H1 (cell line): ENCODE results near the gene SRPX2.

Experiments used
- CHD2 ChIP-seq: IDR thresholded peaks from 2 replicates; pipeline ENCODE4 v1.6.1; 2012; ENCODE audit warnings: low read length, improper control_type of control experiment
- EP300 ChIP-seq, 2 experiments: IDR thresholded peaks; 1 replicate in 1 of 2; 2 replicates in 1 of 2; pipeline ENCODE4 v1.6.1; 2011 to 2012; ENCODE audit warnings: low read depth in 2 of 2, low read length in 2 of 2, mild to moderate bottlenecking in 2 of 2, borderline replicate concordance in 1 of 2, inconsistent platforms in 1 of 2, moderate library complexity in 1 of 2
- EZH2 ChIP-seq: fragments of 200-600 bp; sonication (generic); IDR thresholded peaks from 2 replicates; pipeline ENCODE4 v1.7.1; 2012; ENCODE audit warnings: low read depth, mild to moderate bottlenecking, moderate library complexity, low read length, inconsistent platforms; ENCODE audit not compliant: severe bottlenecking
- KDM1A ChIP-seq: fragments of 200-600, 300-600 bp; sonication (generic); IDR thresholded peaks from 2 replicates; pipeline ENCODE4 v1.7.1; 2016; ENCODE audit warnings: mild to moderate bottlenecking, low read length, borderline replicate concordance
- POLR2A ChIP-seq, 2 experiments: IDR thresholded peaks; 1 replicate in 1 of 2; 2 replicates in 1 of 2; pipeline ENCODE4 v1.6.1; 2011; ENCODE audit warnings: low read depth in 2 of 2, low read length in 2 of 2, mild to moderate bottlenecking in 2 of 2; ENCODE audit errors: control extremely low read depth in 1 of 2
- POLR2AphosphoS5 ChIP-seq: IDR thresholded peaks from 2 replicates; pipeline ENCODE4 v1.6.1; 2011; ENCODE audit warnings: low read depth, low read length
- SIN3A ChIP-seq, 2 experiments: IDR thresholded peaks in 1 of 2; conservative IDR thresholded peaks in 1 of 2; 2 replicates each; pipeline ENCODE4 v1.6.1; 2011 to 2012; ENCODE audit warnings: low read length in 2 of 2, improper control_type of control experiment in 1 of 2, low read depth in 1 of 2, mild to moderate bottlenecking in 1 of 2
- SIX5 ChIP-seq: IDR thresholded peaks from 2 replicates; pipeline ENCODE4 v1.6.1; 2011; ENCODE audit warnings: mild to moderate bottlenecking, low read depth, low read length
- SP2 ChIP-seq: IDR thresholded peaks from 2 replicates; pipeline ENCODE4 v1.6.1; 2012; ENCODE audit warnings: mild to moderate bottlenecking, low read length, inconsistent platforms
- TBP ChIP-seq: IDR thresholded peaks from 2 replicates; pipeline ENCODE4 v1.6.1; 2011; ENCODE audit warnings: low read depth, low read length, improper control_type of control experiment
- ZNF274 ChIP-seq: IDR thresholded peaks from 2 replicates; pipeline ENCODE4 v1.7.0; 2012; ENCODE audit warnings: low read length, borderline replicate concordance; ENCODE audit errors: extremely low read depth
- TF ChIP-seq, protein P1 (sequence below), 3 experiments: IDR thresholded peaks; 1 replicate in 2 of 3; 2 replicates in 1 of 3; pipeline versions ENCODE4 v1.5.1 to v1.6.1; 2011; ENCODE audit warnings: low read length in 3 of 3, mild to moderate bottlenecking in 3 of 3, inconsistent platforms in 2 of 3, low read depth in 1 of 3, moderate library complexity in 1 of 3; ENCODE audit not compliant: insufficient read depth in 1 of 3; ENCODE audit errors: control extremely low read depth in 1 of 3
- TF ChIP-seq, protein P2 (sequence below): IDR thresholded peaks from 2 replicates; pipeline ENCODE4 v1.6.1; 2011; ENCODE audit warnings: low read length, improper control_type of control experiment

DNA sequence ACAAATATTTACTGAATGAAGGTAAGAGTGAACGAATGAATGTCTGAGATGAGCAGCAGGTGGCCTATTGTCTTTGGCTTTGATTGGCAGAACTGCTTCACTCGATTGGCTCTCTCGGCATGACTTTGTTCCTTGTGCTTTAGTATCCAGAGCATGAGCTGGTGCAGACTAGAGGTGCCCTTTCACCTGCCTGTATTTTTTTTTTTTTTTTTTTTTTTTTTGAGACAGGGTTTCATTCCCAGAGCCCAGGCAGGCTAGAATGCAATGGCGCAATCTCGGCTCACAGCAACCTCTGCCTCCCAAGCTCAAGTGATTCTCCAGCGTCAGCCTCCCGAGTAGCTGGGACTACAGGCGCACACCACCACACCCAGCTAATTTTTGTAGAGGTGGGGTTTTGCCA, 38.9 kb downstream of the SRPX2 start:
- TF ChIP-seq, protein P1, sequence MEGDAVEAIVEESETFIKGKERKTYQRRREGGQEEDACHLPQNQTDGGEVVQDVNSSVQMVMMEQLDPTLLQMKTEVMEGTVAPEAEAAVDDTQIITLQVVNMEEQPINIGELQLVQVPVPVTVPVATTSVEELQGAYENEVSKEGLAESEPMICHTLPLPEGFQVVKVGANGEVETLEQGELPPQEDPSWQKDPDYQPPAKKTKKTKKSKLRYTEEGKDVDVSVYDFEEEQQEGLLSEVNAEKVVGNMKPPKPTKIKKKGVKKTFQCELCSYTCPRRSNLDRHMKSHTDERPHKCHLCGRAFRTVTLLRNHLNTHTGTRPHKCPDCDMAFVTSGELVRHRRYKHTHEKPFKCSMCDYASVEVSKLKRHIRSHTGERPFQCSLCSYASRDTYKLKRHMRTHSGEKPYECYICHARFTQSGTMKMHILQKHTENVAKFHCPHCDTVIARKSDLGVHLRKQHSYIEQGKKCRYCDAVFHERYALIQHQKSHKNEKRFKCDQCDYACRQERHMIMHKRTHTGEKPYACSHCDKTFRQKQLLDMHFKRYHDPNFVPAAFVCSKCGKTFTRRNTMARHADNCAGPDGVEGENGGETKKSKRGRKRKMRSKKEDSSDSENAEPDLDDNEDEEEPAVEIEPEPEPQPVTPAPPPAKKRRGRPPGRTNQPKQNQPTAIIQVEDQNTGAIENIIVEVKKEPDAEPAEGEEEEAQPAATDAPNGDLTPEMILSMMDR (IDR thresholded peaks at IDR 0.05; ENCODE audit: control extremely low read depth in 1 of 3, insufficient read depth in 1 of 3, low read depth in 1 of 3, low read length in 3 of 3), result no peak
- TF ChIP-seq POLR2AphosphoS5, result no peak
- TF ChIP-seq ZNF274, result no peak
- no peak for TF ChIP-seq EZH2
- no peak for TF ChIP-seq POLR2A (IDR thresholded peaks at IDR 0.05; ENCODE audit: control extremely low read depth in 1 of 2, low read depth in 2 of 2, low read length in 2 of 2)
- no peak for TF ChIP-seq SIN3A (conservative IDR thresholded peaks at IDR 0.05 in 1 of 2, IDR thresholded peaks at IDR 0.05 in 1 of 2; ENCODE audit: low read depth in 1 of 2, low read length in 2 of 2)
- TF ChIP-seq SIX5, result no peak
- TF ChIP-seq EP300 (IDR thresholded peaks at IDR 0.05; ENCODE audit: borderline replicate concordance in 1 of 2, low read depth in 2 of 2, low read length in 2 of 2), result no peak
- no peak for TF ChIP-seq SP2
- TF ChIP-seq CHD2, result no peak
- TF ChIP-seq, protein P2, sequence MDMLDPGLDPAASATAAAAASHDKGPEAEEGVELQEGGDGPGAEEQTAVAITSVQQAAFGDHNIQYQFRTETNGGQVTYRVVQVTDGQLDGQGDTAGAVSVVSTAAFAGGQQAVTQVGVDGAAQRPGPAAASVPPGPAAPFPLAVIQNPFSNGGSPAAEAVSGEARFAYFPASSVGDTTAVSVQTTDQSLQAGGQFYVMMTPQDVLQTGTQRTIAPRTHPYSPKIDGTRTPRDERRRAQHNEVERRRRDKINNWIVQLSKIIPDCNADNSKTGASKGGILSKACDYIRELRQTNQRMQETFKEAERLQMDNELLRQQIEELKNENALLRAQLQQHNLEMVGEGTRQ, result no peak
- TF ChIP-seq KDM1A, result no peak
- TF ChIP-seq TBP, result no peak
